HG02623 (cell line): ENCODE measurements around the gene ADIPOQ.
"Not testable (repeated sequence)": the region's sequence is repeated elsewhere in the genome, so short reads cannot be mapped to it uniquely, and the experiment has no call there.

Source experiments
- ATAC-seq: cut with Tn5 transposase; IDR thresholded peaks from one replicate; pipeline ENCODE4 v1.9.1; 2021; ENCODE audit warnings: moderate library complexity; ENCODE audit not compliant: unreplicated experiment

Gene ADIPOQ

DNA sequence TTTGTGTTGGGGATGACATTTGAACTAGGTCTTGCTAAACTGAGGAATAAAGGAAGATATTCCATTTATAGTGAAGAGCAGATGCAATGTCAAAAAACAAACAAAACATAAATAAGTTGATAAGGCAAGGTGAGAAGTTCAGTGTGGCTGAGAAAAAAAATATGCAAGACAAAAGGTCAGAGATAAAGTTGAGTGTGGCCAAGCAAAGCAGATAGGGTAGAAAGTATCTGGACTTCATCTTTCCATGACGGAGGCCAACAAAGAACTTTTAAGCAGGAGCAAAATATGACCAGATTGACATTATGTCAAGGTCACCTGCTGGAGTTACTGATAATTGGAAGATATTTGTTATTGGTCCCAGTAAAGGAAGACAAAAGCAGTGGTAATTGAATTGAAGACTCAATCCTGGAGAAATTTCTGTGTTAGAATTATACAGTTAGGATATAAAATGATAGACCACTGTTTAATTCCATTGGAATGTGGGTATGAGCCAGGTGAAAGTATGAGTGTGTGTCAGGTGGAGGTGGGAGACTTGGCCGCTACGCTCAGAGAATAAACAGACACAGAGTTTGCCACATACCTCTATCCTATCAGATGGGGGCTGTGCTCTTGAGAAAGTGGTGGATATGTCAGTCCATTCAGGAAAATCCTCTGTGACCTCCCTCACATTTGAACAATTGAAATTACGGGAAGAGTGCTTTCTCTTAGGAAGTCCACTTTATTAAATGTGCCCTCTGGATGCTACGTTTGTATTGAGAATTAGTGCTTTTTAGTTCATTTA lies 28.1 kb downstream of the ADIPOQ start:
- no peak for ATAC-seq

DNA sequence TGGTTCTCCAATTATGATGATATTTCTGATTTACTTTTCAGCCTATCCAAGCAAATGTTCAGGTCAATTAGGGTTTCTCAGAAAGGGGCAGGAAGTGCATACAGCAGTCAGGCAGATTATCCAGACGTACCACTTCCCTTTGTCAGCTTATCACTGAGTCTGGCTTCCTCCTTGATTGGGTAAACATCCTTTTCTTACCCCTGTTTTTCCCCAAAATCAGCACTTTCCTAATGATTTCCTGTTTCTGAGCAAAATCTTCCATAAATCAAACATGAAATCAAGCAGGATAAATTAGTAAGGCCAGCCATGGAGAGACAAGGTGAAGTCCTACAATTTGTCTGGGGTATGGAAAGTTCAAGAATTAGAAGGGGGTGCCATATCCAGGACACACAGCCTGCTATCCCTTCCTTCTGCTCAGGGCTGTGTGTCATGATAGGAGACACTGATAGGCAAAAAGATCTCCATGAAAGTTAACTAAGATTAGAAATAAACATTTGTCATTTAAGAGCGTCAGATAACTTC lies 29.0 kb downstream of the ADIPOQ start:
- no peak for ATAC-seq

DNA sequence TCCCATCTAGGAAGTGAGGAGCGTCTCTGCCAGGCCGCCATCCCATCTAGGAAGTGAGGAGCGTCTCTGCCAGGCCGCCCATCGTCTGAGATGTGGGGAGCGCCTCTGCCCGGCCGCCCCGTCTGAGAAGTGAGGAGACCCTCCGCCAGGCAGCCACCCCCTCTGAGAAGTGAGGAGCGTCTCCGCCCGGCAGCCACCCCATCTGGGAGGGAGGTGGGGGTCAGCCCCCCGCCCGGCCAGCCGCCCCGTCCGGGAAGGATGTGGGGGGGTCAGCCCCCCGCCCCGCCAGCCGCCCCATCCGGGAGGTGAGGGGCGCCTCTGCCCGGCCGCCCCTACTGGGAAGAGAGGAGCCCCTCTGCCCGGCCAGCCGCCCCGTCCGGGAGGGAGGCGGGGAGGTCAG lies 31.3 kb downstream of the ADIPOQ start:
- ATAC-seq = not testable (repeated sequence)

DNA sequence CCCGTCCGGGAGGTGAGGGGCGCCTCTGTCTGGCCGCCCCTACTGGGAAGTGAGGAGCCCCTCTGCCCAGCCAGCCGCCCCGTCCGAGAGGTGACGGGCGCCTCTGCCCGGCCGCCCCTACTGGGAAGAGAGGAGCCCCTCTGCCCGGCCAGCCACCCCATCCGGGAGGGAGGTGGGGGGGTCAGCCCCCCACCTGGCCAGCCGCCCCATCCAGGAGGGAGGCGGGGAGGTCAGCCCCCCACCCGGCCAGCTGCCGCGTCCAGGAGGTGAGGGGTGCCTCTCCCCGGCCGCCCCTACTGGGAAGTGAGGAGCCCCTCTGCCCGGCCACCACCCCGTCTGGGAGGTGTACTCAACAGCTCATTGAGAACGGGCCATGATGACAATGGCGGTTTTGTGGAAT lies 31.7 kb downstream of the ADIPOQ start:
- not testable (repeated sequence) for ATAC-seq

DNA sequence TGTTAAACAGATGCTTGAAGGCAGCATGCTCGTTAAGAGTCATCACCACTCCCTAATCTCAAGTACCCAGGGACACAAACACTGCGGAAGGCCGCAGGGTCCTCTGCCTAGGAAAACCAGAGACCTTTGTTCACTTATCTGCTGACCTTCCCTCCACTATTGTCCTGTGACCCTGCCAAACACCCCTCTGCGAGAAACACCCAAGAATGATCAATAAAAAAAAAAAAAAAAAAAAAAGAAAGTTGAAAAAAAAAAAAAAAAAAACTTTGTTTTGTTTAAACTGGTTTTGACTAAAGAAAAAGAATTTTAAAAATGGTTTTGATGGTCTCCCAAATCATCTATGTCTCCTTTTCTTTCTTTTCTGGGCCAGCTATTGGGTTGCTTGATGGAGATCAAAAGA lies 32.3 kb downstream of the ADIPOQ start:
- ATAC-seq = not testable (repeated sequence)

DNA sequence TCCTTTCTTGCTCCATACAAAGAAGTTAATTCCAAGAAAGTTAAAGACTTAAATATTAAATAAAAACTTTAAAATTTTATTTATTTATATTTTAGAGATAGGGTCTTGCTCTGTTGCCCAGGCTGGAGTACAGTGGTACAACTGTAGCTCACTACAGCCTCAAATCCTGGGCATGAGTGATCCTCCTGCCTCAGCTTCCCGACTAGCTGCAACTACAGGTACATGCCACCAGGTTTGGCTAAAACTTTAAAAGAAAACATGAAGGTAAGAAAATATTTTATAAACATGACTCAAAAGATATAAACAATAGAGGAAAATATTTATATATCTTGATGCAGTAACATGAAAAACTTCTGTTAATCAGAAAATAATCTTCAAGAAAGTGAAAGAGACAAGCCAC lies 33.2 kb downstream of the ADIPOQ start:
- ATAC-seq = no peak

DNA sequence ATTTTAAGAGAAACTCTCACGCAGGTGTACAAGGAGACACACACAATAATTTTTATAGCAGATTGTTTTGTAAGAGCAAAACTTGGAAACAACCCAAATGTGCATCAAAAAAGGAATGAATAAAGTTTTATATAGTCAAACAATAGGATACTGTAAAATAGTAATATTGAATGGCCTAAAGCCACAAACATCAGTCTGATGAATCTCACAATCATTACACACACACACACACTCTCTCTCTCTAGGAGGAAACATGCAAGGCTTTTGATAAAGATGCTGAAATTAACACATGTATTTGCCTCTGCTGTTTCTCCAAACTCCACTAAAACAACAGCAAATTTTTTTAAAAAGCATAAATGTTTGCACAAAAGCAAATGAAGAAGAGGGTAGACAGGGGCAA lies 37.3 kb downstream of the ADIPOQ start:
- no peak for ATAC-seq

DNA sequence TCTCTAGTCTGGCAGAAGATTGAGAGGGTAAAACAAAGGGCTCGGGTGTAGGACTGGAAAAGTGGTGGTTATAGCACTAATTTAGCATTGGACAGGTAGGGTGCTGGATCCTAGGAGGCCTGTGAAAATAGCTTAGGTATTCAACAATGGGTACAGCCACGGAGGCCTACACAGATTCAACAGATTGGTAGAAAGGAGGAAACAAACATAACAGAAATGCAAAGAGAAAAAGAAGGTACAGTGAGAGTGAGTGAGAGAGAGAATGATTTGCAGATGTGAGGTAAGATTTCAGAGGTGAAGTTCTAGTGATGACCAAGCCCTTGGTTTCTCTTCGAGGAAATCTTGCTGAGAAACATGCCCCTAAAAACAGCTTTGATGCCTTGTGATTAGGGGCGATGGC lies 37.9 kb downstream of the ADIPOQ start:
- no peak for ATAC-seq

DNA sequence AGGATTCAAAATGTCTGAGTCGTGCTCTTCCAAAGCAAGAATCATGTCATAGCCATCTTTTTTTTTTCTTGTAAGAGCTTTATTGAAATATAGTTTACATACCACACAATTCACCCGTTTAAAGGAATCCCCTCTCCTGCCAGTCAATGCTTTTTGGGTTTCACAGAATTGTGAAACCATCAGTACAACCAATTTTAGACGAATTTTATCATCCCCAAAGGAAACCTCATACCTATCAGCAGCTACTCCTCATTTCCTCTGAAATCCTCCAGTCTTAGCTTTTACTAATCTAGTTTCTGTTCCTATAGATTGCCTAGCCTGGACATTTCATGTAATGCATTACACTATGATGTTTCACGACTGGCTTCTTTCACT lies 39.6 kb downstream of the ADIPOQ start:
- no peak for ATAC-seq

DNA sequence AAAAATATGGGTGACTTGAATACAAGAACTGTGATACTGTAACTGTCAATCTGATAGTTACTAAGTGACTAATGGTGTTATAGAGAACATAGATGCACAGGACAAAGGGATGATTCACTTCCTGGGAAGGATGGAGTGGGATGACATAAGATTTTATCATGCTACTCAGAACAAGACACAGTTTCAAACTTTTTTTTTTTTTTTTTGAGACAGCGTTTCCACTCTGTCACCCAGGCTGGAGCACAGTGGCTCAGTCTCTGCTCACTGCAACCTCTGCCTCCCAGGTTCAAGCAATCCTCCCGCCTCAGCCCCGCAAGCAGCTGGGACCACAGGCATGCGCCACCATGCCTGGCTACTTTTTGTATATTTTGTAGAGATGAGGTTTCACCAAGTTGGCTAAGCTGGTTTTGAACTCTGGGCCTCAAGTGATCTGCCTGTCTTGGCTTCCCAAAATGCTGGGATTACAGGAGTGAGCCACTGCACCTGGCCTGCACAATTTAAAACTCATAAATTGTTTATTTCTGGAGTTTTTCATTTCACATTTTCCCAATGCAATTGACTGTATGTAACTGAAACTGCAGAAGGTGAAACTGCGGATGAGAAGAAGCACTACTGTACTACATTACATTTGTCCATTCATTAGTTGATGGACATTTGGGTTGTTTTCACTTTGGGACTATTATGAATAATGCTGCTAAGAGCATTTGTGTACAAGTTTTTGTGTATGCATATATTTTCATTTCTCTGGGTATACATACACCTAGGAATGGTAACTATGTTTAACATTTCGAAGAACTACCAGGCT lies 40.6 kb downstream of the ADIPOQ start:
- no peak for ATAC-seq

DNA sequence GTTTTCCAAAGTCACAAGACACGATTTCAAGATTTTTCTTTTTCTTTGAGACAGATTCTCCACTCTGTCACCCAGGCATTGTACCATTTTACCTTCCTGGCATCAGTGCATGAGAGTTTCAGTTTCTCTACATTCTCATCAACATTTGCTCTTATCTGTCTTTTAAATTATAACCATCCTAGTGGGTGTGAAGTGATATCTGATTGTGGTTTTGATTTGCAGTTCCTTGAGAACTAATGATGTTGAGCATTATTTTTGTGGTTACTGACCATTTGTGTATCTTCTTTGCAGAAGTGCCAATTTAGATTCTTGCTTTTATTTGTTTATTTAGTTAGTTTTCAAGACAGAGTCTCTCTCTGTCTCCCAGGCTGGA lies 41.2 kb downstream of the ADIPOQ start:
- no peak for ATAC-seq

DNA sequence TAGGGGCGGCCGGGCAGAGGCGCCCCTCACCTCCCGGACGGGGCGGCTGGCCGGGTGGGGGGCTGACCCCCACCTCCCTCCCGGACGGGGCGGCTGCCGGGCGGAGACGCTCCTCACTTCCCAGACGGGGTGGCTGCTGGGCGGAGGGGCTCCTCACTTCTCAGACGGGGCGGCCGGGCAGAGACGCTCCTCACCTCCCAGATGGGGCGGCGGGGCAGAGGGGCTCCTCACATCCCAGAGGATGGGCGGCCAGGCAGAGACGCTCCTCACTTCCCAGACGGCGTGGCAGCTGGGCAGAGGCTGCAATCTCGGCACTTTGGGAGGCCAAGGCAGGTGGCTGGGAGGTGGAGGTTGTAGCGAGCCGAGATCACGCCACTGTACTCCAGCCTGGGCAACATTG lies 42.4 kb downstream of the ADIPOQ start:
- ATAC-seq = not testable (repeated sequence)

DNA sequence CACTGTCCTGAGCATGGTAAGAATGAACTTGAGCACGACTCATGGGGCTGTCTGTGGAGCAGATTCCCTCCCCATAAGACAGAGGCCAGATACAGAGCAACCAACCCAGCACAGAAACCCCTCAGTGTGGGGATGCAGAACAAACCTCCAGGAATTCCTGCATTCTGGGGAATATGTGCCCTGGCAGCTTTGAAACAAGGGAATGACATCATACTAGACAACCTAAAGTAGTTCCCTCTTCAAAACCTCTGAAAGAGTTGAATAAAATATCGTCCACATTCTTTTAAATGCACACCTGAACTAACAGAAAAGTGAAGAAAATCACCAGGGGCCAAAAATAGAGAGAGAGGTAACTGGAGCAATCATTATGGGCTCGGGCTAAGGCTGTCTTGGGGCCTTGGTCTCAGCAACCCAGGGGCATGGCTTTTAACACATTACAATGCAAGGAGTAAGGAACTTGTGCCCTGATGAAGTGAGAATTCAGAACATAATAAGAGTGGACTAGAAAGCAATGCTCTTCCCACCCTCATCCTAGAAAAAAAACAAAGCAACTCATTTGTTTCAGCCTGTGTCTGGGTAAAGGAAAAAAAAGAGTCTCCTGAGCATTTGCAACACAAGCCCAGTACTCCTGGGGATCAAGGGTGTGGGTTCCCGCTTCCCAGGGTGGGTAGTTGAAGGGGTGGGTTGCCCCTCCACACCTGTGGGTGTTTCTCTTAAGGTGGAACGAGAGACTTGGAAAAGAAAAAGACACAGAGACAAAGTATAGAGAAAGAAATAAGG lies 43.9 kb downstream of the ADIPOQ start:
- ATAC-seq = no peak

DNA sequence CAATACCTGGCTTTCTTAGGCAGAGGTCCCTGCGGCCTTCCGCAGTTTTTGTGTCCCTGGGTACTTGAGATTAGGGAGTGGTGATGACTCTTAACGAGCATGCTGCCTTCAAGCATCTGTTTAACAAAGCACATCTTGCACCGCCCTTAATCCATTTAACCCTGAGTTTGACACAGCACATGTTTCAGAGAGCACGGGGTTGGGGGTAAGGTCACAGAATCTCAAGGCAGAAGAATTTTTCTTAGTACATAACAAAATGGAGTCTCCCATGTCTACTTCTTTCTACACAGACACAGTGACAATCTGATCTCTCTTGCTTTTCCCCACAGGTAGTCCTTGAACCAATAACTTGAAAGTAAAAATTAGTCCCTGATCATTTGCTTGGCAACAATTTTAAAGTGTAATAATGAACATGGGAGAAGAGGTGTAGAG lies 45.0 kb downstream of the ADIPOQ start:
- ATAC-seq = not testable (repeated sequence)

DNA sequence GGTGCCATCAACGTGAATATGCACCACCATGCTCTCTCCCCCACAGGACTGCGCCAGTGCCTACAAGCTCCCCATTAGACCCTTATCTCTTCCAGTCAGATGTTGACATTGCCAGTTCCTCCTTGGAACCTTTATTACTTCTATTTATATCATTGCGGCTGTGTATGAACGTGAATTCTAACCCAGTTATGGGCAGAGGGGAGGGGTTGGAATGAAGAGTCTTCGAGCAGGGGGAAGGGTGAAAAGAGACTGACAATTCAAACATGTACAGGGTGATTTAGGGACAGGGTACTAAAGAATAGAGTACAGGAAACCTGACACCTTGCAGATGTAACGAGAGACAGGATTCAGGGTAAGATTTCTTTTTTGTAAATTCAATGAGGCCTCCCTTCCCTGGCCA lies 46.1 kb downstream of the ADIPOQ start:
- no peak for ATAC-seq

DNA sequence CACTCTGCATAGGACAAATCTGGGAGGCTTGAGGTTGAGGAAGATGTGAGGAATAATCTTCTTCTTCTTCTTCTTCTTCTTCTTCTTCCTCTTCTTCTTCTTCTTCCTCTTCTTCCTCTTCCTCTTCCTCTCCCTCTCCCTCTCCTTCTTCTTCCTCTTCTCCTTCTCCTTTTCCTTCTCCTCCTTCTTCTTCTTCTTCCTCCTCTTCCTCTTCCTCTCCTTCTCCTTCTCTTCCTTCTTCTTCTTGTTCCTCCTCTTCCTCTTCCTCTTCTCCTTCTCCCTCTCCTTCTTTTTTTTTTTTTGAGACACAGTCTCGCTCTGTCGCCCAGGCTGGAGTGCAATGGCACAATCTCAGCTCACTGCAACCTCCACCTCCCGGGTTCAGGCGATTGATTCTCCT lies 47.2 kb downstream of the ADIPOQ start:
- not testable (repeated sequence) for ATAC-seq

DNA sequence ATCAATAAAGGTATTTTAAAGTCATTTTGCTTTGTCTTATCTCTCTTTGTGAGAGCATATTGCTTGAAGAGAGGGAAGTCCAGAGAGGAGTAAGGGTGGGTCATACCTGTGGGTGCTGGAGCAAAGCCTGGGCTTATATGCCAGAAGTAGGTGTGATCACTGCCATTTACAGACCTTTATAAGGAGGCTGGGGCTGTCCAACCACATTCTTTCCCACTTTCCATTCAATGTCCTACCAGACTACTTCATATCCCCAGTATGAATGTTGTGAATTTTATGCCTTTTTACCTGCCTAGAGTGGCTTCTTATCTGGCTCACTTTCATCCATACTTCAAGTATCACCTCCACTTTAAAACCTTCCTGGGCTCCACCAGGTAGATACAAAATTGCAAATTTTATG lies 48.4 kb downstream of the ADIPOQ start:
- ATAC-seq = no peak

DNA sequence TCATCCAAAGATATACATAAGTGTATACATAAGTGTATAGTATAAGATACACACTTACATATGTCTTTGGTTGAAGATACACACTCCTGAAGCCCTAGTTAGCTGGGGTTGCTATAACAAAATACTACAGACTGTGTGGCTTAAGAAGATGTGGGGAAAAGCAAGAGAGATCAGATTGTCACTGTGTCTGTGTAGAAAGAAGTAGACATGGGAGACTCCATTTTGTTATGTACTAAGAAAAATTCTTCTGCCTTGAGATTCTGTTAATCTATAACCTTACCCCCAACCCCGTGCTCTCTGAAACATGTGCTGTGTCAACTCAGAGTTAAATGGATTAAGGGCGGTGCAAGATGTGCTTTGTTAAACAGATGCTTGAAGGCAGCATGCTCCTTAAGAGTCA lies 50.6 kb downstream of the ADIPOQ start:
- not testable (repeated sequence) for ATAC-seq

DNA sequence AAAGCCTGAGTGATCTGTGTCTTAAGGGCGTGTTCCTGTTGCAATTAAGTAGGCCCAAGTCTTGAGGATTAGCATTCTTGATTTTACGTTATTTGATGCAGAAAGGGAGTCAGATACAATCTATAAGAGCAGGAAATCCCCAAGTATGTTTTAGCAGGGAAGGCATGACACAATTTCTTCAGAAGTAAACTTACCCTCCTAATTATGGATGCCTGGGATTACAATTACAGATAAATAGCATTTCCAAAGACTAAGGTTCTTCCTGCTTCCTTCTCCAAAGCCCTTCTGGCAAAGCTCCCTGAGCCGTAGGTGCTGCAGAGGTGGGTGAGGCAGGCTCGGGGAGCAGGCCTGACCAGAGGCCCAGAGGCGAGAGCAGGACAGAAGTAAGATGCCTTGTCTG lies 52.9 kb downstream of the ADIPOQ start:
- no peak for ATAC-seq

DNA sequence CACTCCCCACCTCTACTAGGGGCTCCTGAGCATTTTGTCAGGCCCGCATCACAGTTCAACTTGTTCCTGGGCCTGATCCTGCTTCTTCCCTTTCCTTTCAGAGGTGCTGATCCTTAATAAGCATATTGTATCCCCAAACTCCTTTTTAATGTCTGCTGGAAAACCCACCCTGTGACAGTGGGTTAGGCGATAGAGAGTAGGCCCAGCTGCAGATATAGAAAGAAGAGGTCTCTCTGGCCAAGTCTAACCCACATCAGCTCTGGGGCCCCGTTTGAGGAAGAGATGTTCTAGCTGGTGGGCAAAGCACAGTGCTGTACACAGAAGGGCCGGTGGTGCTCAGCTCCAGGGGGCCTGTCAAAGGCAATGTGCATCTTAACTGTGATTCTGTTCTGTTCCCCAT lies 53.5 kb downstream of the ADIPOQ start:
- no peak for ATAC-seq

DNA sequence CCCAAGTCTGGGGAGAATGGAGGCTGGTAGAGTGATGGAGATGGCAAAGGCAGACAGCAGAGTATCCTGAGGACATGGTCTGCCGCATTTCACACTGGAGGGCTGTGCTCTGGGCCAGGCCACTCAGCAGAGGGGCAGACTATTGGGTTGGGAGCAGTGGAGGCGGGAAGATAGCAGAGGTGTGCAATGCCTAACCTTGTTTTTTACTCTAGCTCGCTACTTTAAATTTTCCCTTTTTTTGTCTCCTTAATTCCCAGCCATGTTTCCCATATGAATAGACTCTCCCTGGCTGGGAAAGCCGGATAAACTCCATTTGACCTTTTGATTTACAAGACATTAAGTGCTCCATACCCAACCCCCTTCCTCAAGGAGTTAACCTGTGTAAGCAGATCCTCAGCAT lies 54.4 kb downstream of the ADIPOQ start:
- no peak for ATAC-seq
